ENCODE measurements around the gene TAF1B. TPM values are rescaled to one million over a fixed set of nuclear protein-coding genes. Genes with fewer than 3 reads are reported as not detected.

TAF1B gene
- total RNA-seq, 1 donor from 2014 or later: 19.5 TPM

- Histone ChIP-seq H3K9me3 (no peaks in the 10 kb centered on the region), H3K4me1 (peaks cover 22% of the 10 kb centered on the region), H3K27ac (no peak overlapping the region), H3K36me3 (no peaks in the 10 kb centered on the region), H3K4me3 (no peak overlapping the region), H3K27me3 (no peaks in the 10 kb centered on the region)
- ATAC-seq: peak; percentile 70
- TF ChIP-seq, protein P1, sequence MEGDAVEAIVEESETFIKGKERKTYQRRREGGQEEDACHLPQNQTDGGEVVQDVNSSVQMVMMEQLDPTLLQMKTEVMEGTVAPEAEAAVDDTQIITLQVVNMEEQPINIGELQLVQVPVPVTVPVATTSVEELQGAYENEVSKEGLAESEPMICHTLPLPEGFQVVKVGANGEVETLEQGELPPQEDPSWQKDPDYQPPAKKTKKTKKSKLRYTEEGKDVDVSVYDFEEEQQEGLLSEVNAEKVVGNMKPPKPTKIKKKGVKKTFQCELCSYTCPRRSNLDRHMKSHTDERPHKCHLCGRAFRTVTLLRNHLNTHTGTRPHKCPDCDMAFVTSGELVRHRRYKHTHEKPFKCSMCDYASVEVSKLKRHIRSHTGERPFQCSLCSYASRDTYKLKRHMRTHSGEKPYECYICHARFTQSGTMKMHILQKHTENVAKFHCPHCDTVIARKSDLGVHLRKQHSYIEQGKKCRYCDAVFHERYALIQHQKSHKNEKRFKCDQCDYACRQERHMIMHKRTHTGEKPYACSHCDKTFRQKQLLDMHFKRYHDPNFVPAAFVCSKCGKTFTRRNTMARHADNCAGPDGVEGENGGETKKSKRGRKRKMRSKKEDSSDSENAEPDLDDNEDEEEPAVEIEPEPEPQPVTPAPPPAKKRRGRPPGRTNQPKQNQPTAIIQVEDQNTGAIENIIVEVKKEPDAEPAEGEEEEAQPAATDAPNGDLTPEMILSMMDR (IDR thresholded peaks at IDR 0.05): no peak
- intact Hi-C loops (cut with DNase I): no loop called here
- DNase-seq: no peak
Measured at GRCh38 chr2:9895669-9896590, 52.7 kb downstream of the TAF1B start.

DNA sequence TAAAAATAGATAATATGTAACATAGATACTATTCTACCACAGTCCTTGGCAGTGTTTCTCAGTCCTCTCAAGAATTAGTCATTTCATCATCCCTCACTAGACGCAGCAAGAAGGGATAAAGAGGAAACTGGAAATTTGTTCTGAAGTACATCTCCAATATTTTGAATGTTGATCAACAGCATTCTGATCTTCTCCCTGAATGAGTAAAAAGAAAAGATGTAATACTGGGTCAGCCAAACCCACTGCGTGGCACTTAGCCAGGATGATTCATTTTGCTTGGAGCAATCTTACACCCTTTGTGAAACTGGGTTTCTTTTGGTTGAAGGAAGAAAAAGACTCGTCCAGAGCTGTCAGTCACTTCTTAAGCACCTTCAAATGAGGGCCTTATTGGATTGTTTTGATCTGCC is 54.1 kb downstream of the TAF1B start:
- intact Hi-C loops (cut with DNase I): no loop called here
- Histone ChIP-seq H3K4me1 (peaks cover 22% of the 10 kb centered on the region), H3K4me3 (no peak overlapping the region), H3K36me3 (no peaks in the 10 kb centered on the region), H3K27me3 (no peaks in the 10 kb centered on the region), H3K9me3 (no peaks in the 10 kb centered on the region), H3K27ac (no peak overlapping the region)
- TF ChIP-seq, protein P1 (IDR thresholded peaks at IDR 0.05): no peak
- ATAC-seq (peak; percentile 64), DNase-seq (no peak)

- DNase-seq (no peak), ATAC-seq (no peak)
- Histone ChIP-seq H3K4me3 (no peak overlapping the region), H3K9me3 (no peaks in the 10 kb centered on the region), H3K27ac (no peak overlapping the region), H3K27me3 (no peaks in the 10 kb centered on the region), H3K36me3 (no peaks in the 10 kb centered on the region), H3K4me1 (peaks cover 22% of the 10 kb centered on the region)
- TF ChIP-seq, protein P1 (IDR thresholded peaks at IDR 0.05): no peak
- intact Hi-C loops (cut with DNase I): no loop called here
Measured at GRCh38 chr2:9897846-9898245, 54.6 kb downstream of the TAF1B start.

GRCh38 chr2:9905413-9905812 is 62.1 kb downstream of the TAF1B start:
- intact Hi-C loops (cut with DNase I): no loop called here
- peaks cover 8% of the 10 kb centered on the region for H3K36me3 ChIP-seq
- H3K27me3 ChIP-seq: no peaks in the 10 kb centered on the region
- H3K4me3 ChIP-seq: no peak overlapping the region
- H3K27ac ChIP-seq: no peak overlapping the region
- TF ChIP-seq, protein P1 (IDR thresholded peaks at IDR 0.05): no peak
- ATAC-seq (no peak), DNase-seq (no peak)
- no peaks in the 10 kb centered on the region for H3K9me3 ChIP-seq
- no peaks in the 10 kb centered on the region for H3K4me1 ChIP-seq

- ATAC-seq (no peak), DNase-seq (no peak)
- Histone ChIP-seq H3K36me3 (peaks cover 10% of the 10 kb centered on the region), H3K4me3 (no peak overlapping the region), H3K27ac (no peak overlapping the region), H3K9me3 (no peaks in the 10 kb centered on the region), H3K27me3 (no peaks in the 10 kb centered on the region), H3K4me1 (no peaks in the 10 kb centered on the region)
- TF ChIP-seq, protein P1 (IDR thresholded peaks at IDR 0.05): no peak
- intact Hi-C loops (cut with DNase I): no loop called here
Measured at GRCh38 chr2:9907402-9907801, 64.1 kb downstream of the TAF1B start.
